ENCODE data around the gene DEPDC7. TPM values are rescaled to one million over a fixed set of nuclear protein-coding genes. Genes with fewer than 3 reads are reported as not detected.

Gene DEPDC7
- total and polyA plus RNA-seq, 2 of the 13 experiments (the other 11 are each of a cell fraction or from before 2014, with no cell fraction given): 17.3 to 33.3 TPM

- TF ChIP-seq ZBTB49 (CRISPR knock-in tag; IDR thresholded peaks at IDR 0.05; ENCODE audit: borderline replicate concordance) (no peak), ZBTB34 (CRISPR knock-in tag; IDR thresholded peaks at IDR 0.05) (no peak), GLMP (CRISPR knock-in tag; IDR thresholded peaks at IDR 0.05; ENCODE audit: borderline replicate concordance) (no peak), BRCA1 (CRISPR knock-in tag; IDR thresholded peaks at IDR 0.05) (no peak), ZBTB3 (CRISPR knock-in tag; IDR thresholded peaks at IDR 0.05; ENCODE audit: borderline replicate concordance, low read depth) (no peak), ZKSCAN5 (CRISPR knock-in tag; IDR thresholded peaks at IDR 0.05) (no peak), TBP (CRISPR knock-in tag; IDR thresholded peaks at IDR 0.05) (peak; percentile 71; the same call in 1 of the 2 replicates), HOXD1 (CRISPR knock-in tag; IDR thresholded peaks at IDR 0.05) (no peak), MIER2 (CRISPR knock-in tag; IDR thresholded peaks at IDR 0.05) (peak; percentile 56; the same call in 1 of the 2 replicates), RXRA (CRISPR knock-in tag; IDR thresholded peaks at IDR 0.05) (peak; percentile 76), PATZ1 (CRISPR knock-in tag; IDR thresholded peaks at IDR 0.05) (0 out of 2 replicates have a peak, but pooled peaks have one; percentile 42), HNF1B (CRISPR knock-in tag; IDR thresholded peaks at IDR 0.05) (peak; percentile 60; the same call in 1 of the 2 replicates), ZSCAN29 (CRISPR knock-in tag; conservative IDR thresholded peaks at IDR 0.05) (0 out of 2 replicates have a peak, but pooled peaks have one; percentile 48), MAF1 (CRISPR knock-in tag; IDR thresholded peaks at IDR 0.05; ENCODE audit: borderline replicate concordance) (no peak), ZBED4 (CRISPR knock-in tag; IDR thresholded peaks at IDR 0.05; ENCODE audit: borderline replicate concordance) (peak; percentile 64; the same call in 1 of the 2 replicates)
These were observed 23.8 kb downstream of the DEPDC7 start, which contains the start of gene TCP11L1 (continued) for GRCh38 chr11:33039274-33040032.
